Ishikawa (cell line): Measurements from ENCODE around the gene KLHDC7B.

Experiments used
- CEBPB ChIP-seq: IDR thresholded peaks from 2 replicates; pipeline ENCODE4 v1.6.1; 2012
- EP300 ChIP-seq: IDR thresholded peaks from 2 replicates; pipeline ENCODE4 v1.6.1; 2012; ENCODE audit warnings: borderline replicate concordance
- NFIC ChIP-seq: IDR thresholded peaks from 2 replicates; pipeline ENCODE4 v1.6.1; 2012
- RAD21 ChIP-seq: IDR thresholded peaks from 2 replicates; pipeline ENCODE4 v1.6.1; 2012; ENCODE audit warnings: low read depth
- TAF1 ChIP-seq: IDR thresholded peaks from 2 replicates; pipeline ENCODE4 v1.6.1; 2012; ENCODE audit warnings: low read depth, mild to moderate bottlenecking
- TF ChIP-seq, protein P1 (sequence below): IDR thresholded peaks from 2 replicates; pipeline ENCODE4 v1.6.1; 2012
- TF ChIP-seq, protein P2 (sequence below): IDR thresholded peaks from 2 replicates; pipeline ENCODE4 v1.6.1; 2012; ENCODE audit warnings: low read depth, mild to moderate bottlenecking

DNA sequence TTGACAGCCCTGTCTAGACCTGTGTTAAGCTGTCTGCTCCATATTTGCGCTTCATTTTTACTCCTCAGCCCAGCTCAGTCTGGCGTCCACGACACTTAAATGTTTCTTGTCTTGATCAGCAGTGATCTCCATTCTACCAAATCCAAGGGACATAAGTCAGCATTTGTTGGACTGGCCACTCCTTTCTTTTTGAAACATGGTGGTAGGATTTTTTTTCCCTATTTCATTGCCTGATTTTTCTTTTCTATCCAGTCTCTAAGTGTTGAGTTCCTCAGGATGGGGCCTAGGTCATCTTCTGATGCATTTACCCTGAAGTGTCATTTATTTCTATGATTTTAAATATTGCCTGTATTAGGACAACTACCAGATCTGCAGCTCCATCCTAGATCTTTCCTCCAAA, 36.8 kb upstream of the KLHDC7B start:
- no peak for TF ChIP-seq CEBPB
- TF ChIP-seq, protein P1, sequence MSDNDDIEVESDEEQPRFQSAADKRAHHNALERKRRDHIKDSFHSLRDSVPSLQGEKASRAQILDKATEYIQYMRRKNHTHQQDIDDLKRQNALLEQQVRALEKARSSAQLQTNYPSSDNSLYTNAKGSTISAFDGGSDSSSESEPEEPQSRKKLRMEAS = no peak
- no peak for TF ChIP-seq EP300
- no peak for TF ChIP-seq RAD21
- TF ChIP-seq, protein P2, sequence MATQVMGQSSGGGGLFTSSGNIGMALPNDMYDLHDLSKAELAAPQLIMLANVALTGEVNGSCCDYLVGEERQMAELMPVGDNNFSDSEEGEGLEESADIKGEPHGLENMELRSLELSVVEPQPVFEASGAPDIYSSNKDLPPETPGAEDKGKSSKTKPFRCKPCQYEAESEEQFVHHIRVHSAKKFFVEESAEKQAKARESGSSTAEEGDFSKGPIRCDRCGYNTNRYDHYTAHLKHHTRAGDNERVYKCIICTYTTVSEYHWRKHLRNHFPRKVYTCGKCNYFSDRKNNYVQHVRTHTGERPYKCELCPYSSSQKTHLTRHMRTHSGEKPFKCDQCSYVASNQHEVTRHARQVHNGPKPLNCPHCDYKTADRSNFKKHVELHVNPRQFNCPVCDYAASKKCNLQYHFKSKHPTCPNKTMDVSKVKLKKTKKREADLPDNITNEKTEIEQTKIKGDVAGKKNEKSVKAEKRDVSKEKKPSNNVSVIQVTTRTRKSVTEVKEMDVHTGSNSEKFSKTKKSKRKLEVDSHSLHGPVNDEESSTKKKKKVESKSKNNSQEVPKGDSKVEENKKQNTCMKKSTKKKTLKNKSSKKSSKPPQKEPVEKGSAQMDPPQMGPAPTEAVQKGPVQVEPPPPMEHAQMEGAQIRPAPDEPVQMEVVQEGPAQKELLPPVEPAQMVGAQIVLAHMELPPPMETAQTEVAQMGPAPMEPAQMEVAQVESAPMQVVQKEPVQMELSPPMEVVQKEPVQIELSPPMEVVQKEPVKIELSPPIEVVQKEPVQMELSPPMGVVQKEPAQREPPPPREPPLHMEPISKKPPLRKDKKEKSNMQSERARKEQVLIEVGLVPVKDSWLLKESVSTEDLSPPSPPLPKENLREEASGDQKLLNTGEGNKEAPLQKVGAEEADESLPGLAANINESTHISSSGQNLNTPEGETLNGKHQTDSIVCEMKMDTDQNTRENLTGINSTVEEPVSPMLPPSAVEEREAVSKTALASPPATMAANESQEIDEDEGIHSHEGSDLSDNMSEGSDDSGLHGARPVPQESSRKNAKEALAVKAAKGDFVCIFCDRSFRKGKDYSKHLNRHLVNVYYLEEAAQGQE = no peak
- TF ChIP-seq TAF1 = no peak
- no peak for TF ChIP-seq NFIC
